H1 (cell line): Measurements from ENCODE around the gene ZNF14.

Experiments
- ATF2 ChIP-seq: IDR thresholded peaks from 2 replicates; pipeline ENCODE4 v1.6.1; 2012; ENCODE audit warnings: low read length, inconsistent platforms
- BRCA1 ChIP-seq: IDR thresholded peaks from 2 replicates; pipeline ENCODE4 v1.6.1; 2012; ENCODE audit warnings: low read depth, low read length, improper control_type of control experiment
- CHD7 ChIP-seq: fragments of 300-600 bp; sonication (generic); IDR thresholded peaks from 2 replicates; pipeline ENCODE4 v1.7.1; 2012; ENCODE audit warnings: low read length, moderate library complexity, mild to moderate bottlenecking, inconsistent platforms; ENCODE audit not compliant: insufficient replicate concordance
- CTCF ChIP-seq, 3 experiments: IDR thresholded peaks; 1 replicate in 2 of 3; 2 replicates in 1 of 3; pipeline versions ENCODE4 v1.5.1 to v1.6.1; 2011; ENCODE audit warnings: low read length in 3 of 3, mild to moderate bottlenecking in 3 of 3, inconsistent platforms in 2 of 3, low read depth in 1 of 3, moderate library complexity in 1 of 3; ENCODE audit not compliant: insufficient read depth in 1 of 3; ENCODE audit errors: control extremely low read depth in 1 of 3
- EP300 ChIP-seq, 2 experiments: IDR thresholded peaks; 1 replicate in 1 of 2; 2 replicates in 1 of 2; pipeline ENCODE4 v1.6.1; 2011 to 2012; ENCODE audit warnings: low read depth in 2 of 2, low read length in 2 of 2, mild to moderate bottlenecking in 2 of 2, borderline replicate concordance in 1 of 2, inconsistent platforms in 1 of 2, moderate library complexity in 1 of 2
- POLR2A ChIP-seq, 2 experiments: IDR thresholded peaks; 1 replicate in 1 of 2; 2 replicates in 1 of 2; pipeline ENCODE4 v1.6.1; 2011; ENCODE audit warnings: low read depth in 2 of 2, low read length in 2 of 2, mild to moderate bottlenecking in 2 of 2; ENCODE audit errors: control extremely low read depth in 1 of 2
- TAF1 ChIP-seq: IDR thresholded peaks from 2 replicates; pipeline ENCODE4 v1.6.1; 2011; ENCODE audit warnings: mild to moderate bottlenecking, low read depth, low read length

GRCh38 chr19:19775891-19776205, 42.9 kb upstream of the ZNF14 start:
- TF ChIP-seq POLR2A (IDR thresholded peaks at IDR 0.05; ENCODE audit: control extremely low read depth in 1 of 2, low read depth in 2 of 2, low read length in 2 of 2) (peak in 1 of 2 experiments; percentile 13; a peak in 1 of 3 replicates), ATF2 (no peak), TAF1 (no peak), BRCA1 (no peak), CTCF (IDR thresholded peaks at IDR 0.05; ENCODE audit: control extremely low read depth in 1 of 3, insufficient read depth in 1 of 3, low read depth in 1 of 3, low read length in 3 of 3) (no peak), EP300 (IDR thresholded peaks at IDR 0.05; ENCODE audit: borderline replicate concordance in 1 of 2, low read depth in 2 of 2, low read length in 2 of 2) (no peak), CHD7 (no peak)
